ENCODE data around the gene WDFY3.

WDFY3 gene

GRCh38 chr4:84786478-84786877 is 180.0 kb downstream of the WDFY3 start:
- DNase-seq = no peak

GRCh38 chr4:84782517-84782916 is 184.0 kb downstream of the WDFY3 start:
- DNase-seq = no peak

- DNase-seq = no peak
Measured at GRCh38 chr4:84780719-84781118, 185.8 kb downstream of the WDFY3 start.

- DNase-seq = no peak
Measured at GRCh38 chr4:84778041-84778440, 188.4 kb downstream of the WDFY3 start.

GRCh38 chr4:84767168-84767567 is 199.3 kb downstream of the WDFY3 start:
- DNase-seq = no peak

- DNase-seq = no peak
Measured at GRCh38 chr4:84753321-84753972, 213.0 kb downstream of the WDFY3 start.

GRCh38 chr4:84751707-84752106 is 214.8 kb downstream of the WDFY3 start:
- no peak for DNase-seq

GRCh38 chr4:84750960-84751283 is 215.6 kb downstream of the WDFY3 start:
- DNase-seq = no peak

GRCh38 chr4:84750260-84750959 is 216.1 kb downstream of the WDFY3 start:
- DNase-seq = peak; percentile 65

GRCh38 chr4:84740057-84740456 is 226.4 kb downstream of the WDFY3 start:
- no peak for DNase-seq

- no peak for DNase-seq
Measured at GRCh38 chr4:84738622-84739021, 227.9 kb downstream of the WDFY3 start.

GRCh38 chr4:84737656-84738055 is 228.8 kb downstream of the WDFY3 start:
- no peak for DNase-seq

- DNase-seq = no peak
Measured at GRCh38 chr4:84734037-84734436, 232.5 kb downstream of the WDFY3 start.

GRCh38 chr4:84733343-84734033 is 233.0 kb downstream of the WDFY3 start:
- no peak for DNase-seq

- DNase-seq = no peak
Measured at GRCh38 chr4:84730375-84730774, 236.1 kb downstream of the WDFY3 start.

GRCh38 chr4:84727491-84727890 is 239.0 kb downstream of the WDFY3 start:
- DNase-seq = no peak

GRCh38 chr4:84726356-84726755 is 240.1 kb downstream of the WDFY3 start:
- DNase-seq = no peak

- no peak for DNase-seq
Measured at GRCh38 chr4:84722720-84723119, 243.8 kb downstream of the WDFY3 start.

- no peak for DNase-seq
Measured at GRCh38 chr4:84719115-84719514, 247.4 kb downstream of the WDFY3 start.

GRCh38 chr4:84718699-84719098 is 247.8 kb downstream of the WDFY3 start:
- no peak for DNase-seq

- DNase-seq = no peak
Measured at GRCh38 chr4:84710548-84710947, 255.9 kb downstream of the WDFY3 start.

GRCh38 chr4:84708406-84709135 is 257.9 kb downstream of the WDFY3 start:
- no peak for DNase-seq

GRCh38 chr4:84706286-84706685 is 260.2 kb downstream of the WDFY3 start:
- no peak for DNase-seq

Measured in DMS53 (cell line).